KOPT-K1 (cell line): ENCODE results near the gene NCOA4.

ENCODE experiments used
- H3K27ac ChIP-seq: fragments of 200-600 bp; sonication (generic); 2 replicates; pipeline ENCODE4 v1.5.1; 2016; ENCODE audit warnings: antibody characterized with exemption, mild to moderate bottlenecking, low read depth, low read length; ENCODE audit not compliant: poor library complexity, severe bottlenecking
- H3K36me3 ChIP-seq: fragments of 200-600 bp; sonication (generic); 2 replicates; pipeline ENCODE4 v1.5.1; 2017; ENCODE audit warnings: antibody characterized with exemption, mild to moderate bottlenecking, low read length, moderate library complexity; ENCODE audit not compliant: insufficient read depth
- H3K9me3 ChIP-seq: fragments of 200-600 bp; sonication (generic); 2 replicates; pipeline ENCODE4 v1.5.1; 2017; ENCODE audit warnings: antibody characterized with exemption, low read length, mild to moderate bottlenecking; ENCODE audit not compliant: insufficient read depth, poor library complexity, severe bottlenecking

The NCOA4 gene

GRCh38 chr10:46035923-46036849, 5.8 kb upstream of the NCOA4 start:
- H3K27ac ChIP-seq = no peak overlapping the region
- H3K36me3 ChIP-seq = no peaks in the 10 kb centered on the region
- no peaks in the 10 kb centered on the region for H3K9me3 ChIP-seq

DNA sequence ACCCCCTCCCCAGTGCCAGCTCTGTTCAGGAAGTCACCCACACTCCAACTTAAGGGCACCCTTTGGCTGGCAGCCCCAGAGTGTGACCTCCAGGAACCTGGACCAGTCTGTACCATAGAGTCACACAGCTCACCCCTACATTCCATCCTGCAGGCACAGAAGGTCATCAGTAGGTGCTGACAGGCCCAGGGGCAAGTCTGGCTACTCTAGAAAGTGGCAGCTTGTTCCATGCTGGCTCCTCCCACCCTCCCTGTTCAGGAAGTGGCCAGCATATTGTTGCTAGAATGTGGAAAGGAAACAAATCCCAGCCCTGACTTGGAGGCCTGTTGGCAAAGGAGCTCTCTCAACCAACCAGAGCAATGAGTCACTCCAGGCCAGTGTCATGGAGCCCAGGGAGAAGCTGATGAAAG, 3.2 kb upstream of the NCOA4 start:
- Histone ChIP-seq H3K27ac (no peak overlapping the region), H3K9me3 (no peaks in the 10 kb centered on the region)

DNA sequence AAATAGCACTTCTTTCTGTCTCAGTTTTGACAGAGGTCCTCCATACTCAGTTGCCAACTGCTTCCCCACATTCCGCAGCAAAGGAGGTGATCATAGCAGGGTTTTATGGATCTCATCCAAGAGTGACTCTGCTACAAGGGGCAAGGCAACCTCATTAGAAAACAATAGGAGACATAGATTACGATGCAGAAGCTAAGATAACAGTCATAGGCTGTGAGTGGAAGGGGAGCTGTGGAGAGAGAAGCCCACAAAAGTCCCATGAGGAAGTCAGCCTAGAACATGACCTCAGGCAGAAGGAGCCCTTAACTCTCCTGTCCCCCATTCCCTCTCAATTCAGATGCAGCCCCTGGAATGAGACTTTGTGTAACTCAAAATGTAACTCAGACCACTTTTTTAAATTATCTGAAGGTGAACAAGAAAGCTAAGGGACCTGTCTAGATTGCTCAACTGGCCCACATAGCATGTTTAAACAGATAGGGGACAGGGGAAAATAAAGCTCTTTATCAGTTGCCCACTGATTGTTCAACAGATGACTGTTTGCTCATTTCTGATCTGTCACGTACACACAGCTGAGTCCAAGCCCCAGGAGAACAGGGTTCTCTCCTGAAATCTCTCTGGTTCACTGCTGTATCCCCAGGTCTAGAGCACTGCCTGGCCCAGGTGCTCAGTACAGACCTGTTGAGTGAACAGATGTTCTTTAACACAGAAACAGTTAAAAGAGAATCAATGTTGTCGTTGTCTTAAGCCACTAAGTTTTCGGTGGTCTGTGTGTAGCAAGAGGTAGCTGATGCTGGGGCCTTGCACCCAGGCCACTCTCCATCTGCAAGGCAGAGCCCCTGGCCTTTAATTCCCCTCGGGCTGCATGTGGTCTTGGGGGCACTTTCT, 1.5 kb upstream of the NCOA4 start:
- Histone ChIP-seq H3K27ac (no peak overlapping the region), H3K36me3 (peaks cover 13% of the 10 kb centered on the region), H3K9me3 (no peaks in the 10 kb centered on the region)

More for the DNA sequence above, 3.2 kb upstream of the NCOA4 start:
- no peaks in the 10 kb centered on the region for H3K36me3 ChIP-seq

- Histone ChIP-seq H3K9me3 (no peaks in the 10 kb centered on the region), H3K27ac (peak overlapping the region; percentile 83), H3K36me3 (peaks cover 32% of the 10 kb centered on the region)
Measured at GRCh38 chr10:46029461-46030030, 877 bp downstream of the NCOA4 start.

DNA sequence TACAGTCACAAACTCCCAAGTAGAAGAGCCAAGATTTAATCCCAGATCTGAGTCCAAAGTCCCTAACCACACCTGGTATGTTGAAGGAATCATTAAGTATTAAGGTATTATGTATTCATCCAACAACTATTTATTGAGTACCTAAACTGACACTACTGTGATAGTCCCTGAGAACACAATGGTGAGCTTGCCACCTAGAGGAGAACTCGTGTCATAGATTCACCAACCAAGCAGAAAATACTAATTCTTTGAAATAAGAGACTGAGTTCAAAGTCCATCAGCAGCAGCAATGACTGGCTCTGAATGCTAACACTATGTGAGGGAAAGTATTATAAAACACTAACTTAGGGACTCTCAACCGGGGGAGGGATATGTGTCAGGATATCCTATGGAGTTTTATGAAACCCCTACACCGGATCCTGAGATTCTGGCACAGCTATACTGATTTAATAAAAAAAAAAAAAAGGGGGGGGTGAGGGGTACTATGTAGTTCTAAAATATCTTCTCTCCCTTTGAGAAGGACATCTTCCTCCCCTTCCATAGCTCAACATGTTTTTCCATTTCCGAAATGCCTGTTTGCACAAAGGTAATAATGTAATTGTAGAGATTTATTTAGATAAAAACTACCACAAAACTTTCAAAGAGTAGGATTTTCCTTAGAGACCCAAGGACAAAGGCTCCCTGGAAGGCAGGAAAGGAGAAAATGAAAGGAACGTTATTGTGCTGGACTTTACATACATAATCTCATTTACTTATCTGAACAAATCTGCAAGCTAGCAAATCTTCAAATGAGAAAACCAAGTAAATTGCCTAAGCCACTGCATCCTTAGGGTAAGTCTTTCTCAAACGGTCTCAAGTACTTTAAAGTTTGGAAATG, 1.6 kb downstream of the NCOA4 start:
- Histone ChIP-seq H3K9me3 (no peaks in the 10 kb centered on the region), H3K27ac (peak overlapping the region; percentile 83), H3K36me3 (peaks cover 33% of the 10 kb centered on the region)

- no peaks in the 10 kb centered on the region for H3K9me3 ChIP-seq
- H3K36me3 ChIP-seq = peaks cover 42% of the 10 kb centered on the region
- H3K27ac ChIP-seq = no peak overlapping the region
Measured at GRCh38 chr10:46026106-46026505, 4.3 kb downstream of the NCOA4 start.

- H3K9me3 ChIP-seq = no peaks in the 10 kb centered on the region
- no peak overlapping the region for H3K27ac ChIP-seq
- H3K36me3 ChIP-seq = peaks cover 42% of the 10 kb centered on the region
Measured at GRCh38 chr10:46025406-46025805, 5.0 kb downstream of the NCOA4 start.

- H3K36me3 ChIP-seq = peaks cover 42% of the 10 kb centered on the region
- no peak overlapping the region for H3K27ac ChIP-seq
- H3K9me3 ChIP-seq = no peaks in the 10 kb centered on the region
Measured at GRCh38 chr10:46024948-46025347, 5.5 kb downstream of the NCOA4 start.

- Histone ChIP-seq H3K27ac (no peak overlapping the region), H3K9me3 (no peaks in the 10 kb centered on the region), H3K36me3 (peaks cover 54% of the 10 kb centered on the region)
Measured at GRCh38 chr10:46022978-46023702, 7.3 kb downstream of the NCOA4 start.

DNA sequence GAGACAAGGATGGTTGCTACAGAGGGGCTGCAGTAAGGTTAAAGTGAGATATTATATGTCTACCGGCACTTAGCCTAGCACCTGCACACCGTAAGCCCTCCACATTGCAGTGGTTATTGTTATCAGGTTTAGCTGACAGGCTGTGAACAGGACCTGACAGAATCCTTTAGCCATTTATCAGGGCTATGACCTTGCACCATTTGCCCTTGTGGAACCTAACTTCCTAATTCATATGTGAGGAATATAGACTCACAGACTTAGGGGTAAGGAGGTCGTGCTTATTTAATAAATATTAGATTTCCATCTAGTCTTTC, 10.1 kb downstream of the NCOA4 start:
- Histone ChIP-seq H3K36me3 (peaks cover 49% of the 10 kb centered on the region), H3K27ac (peak overlapping the region; percentile 37), H3K9me3 (no peaks in the 10 kb centered on the region)

GRCh38 chr10:46019569-46020343, 10.7 kb downstream of the NCOA4 start:
- Histone ChIP-seq H3K27ac (peak overlapping the region; percentile 37), H3K9me3 (no peaks in the 10 kb centered on the region), H3K36me3 (peaks cover 50% of the 10 kb centered on the region)

- Histone ChIP-seq H3K27ac (peak overlapping the region; percentile 4), H3K9me3 (no peaks in the 10 kb centered on the region), H3K36me3 (peaks cover 56% of the 10 kb centered on the region)
Measured at GRCh38 chr10:46019177-46019528, 11.3 kb downstream of the NCOA4 start.

DNA sequence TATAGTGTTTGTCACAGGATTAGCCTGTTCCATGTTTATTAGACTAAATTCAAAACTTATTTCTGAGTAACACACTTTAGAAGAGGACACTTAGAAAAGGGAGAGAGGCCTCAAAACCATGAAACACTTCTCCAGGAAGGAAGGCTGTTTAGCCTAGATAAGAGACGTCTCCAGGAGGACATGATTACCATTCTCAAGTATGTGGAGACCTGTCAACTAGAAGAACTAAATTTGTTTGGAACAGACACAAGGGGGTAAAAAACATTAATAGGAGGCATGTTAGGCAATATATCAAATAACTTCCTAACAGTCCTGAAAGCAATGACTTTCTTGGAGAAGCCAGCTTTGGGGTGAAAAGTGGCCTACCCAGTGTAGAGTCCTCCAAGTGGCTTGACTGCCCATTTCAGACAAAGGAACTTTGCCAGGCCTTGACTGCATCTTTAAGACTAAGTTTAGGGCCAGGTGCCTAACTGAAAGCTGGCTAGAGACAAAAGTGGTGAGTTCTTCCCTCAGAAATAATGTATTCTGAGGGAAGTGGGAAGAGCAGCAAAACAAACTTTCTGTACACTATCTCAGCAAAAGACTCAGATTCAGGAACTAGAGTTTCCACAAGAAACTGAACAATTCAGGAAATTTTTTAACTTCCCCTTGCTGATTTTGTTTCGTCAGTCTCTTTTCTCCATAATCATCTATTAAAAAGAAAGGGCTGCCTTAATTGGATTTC, 11.8 kb downstream of the NCOA4 start:
- Histone ChIP-seq H3K9me3 (no peaks in the 10 kb centered on the region), H3K36me3 (peaks cover 58% of the 10 kb centered on the region), H3K27ac (peak overlapping the region; percentile 4)
